ENCODE measurements around the gene SP3.

DNA sequence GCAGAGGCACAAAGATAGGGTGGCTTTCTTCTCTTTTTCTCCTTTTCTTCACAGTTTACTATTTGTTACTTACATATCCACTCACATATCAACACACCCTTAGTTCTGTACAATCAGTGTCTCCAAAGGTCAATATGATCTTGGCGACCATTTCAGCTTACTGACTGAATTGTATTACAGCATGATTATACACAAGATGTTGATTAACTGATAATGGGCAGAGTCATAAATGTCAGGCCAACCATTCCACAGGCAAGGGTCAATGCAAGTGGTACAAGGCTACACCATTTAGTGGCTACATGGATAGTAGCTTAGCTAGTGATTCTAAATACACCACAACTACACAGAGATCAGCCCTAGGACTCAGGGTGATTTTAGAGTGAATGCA is 20.4 kb upstream of the SP3 start:
- TF ChIP-seq, protein P1, sequence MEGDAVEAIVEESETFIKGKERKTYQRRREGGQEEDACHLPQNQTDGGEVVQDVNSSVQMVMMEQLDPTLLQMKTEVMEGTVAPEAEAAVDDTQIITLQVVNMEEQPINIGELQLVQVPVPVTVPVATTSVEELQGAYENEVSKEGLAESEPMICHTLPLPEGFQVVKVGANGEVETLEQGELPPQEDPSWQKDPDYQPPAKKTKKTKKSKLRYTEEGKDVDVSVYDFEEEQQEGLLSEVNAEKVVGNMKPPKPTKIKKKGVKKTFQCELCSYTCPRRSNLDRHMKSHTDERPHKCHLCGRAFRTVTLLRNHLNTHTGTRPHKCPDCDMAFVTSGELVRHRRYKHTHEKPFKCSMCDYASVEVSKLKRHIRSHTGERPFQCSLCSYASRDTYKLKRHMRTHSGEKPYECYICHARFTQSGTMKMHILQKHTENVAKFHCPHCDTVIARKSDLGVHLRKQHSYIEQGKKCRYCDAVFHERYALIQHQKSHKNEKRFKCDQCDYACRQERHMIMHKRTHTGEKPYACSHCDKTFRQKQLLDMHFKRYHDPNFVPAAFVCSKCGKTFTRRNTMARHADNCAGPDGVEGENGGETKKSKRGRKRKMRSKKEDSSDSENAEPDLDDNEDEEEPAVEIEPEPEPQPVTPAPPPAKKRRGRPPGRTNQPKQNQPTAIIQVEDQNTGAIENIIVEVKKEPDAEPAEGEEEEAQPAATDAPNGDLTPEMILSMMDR (IDR thresholded peaks at IDR 0.05): no peak
- no peak for TF ChIP-seq POLR2A (IDR thresholded peaks at IDR 0.05)
